ENCODE results near the gene RBM20.

- TF ChIP-seq EZH2phosphoT487 (IDR thresholded peaks at IDR 0.05; ENCODE audit: insufficient read depth, low read depth) (no peak), EZH2 (IDR thresholded peaks at IDR 0.05; ENCODE audit: insufficient read depth, poor library complexity, severe bottlenecking) (no peak)
Measured at GRCh38 chr10:110880012-110880411, 235.9 kb downstream of the RBM20 start.
